Measurements from ENCODE around the gene CDK6.

Gene CDK6

GRCh38 chr7:92702535-92702934, 133.8 kb downstream of the CDK6 start:
- DNase-seq: no peak

GRCh38 chr7:92699966-92700514, 136.3 kb downstream of the CDK6 start:
- DNase-seq: no peak

- DNase-seq: no peak
Measured at GRCh38 chr7:92699560-92699959, 136.8 kb downstream of the CDK6 start.

- DNase-seq: no peak
Measured at GRCh38 chr7:92698237-92698841, 138.0 kb downstream of the CDK6 start.

GRCh38 chr7:92697414-92697813, 139.0 kb downstream of the CDK6 start:
- no peak for DNase-seq

- no peak for DNase-seq
Measured at GRCh38 chr7:92697012-92697411, 139.4 kb downstream of the CDK6 start.

- no peak for DNase-seq
Measured at GRCh38 chr7:92696584-92696983, 139.8 kb downstream of the CDK6 start.

GRCh38 chr7:92695308-92696261, 140.8 kb downstream of the CDK6 start:
- no peak for DNase-seq

GRCh38 chr7:92694211-92694610, 142.2 kb downstream of the CDK6 start:
- no peak for DNase-seq

- DNase-seq: no peak
Measured at GRCh38 chr7:92693519-92693918, 142.9 kb downstream of the CDK6 start.

- DNase-seq: no peak
Measured at GRCh38 chr7:92691578-92691977, 144.8 kb downstream of the CDK6 start.

- DNase-seq: no peak
Measured at GRCh38 chr7:92685136-92686042, 151.0 kb downstream of the CDK6 start.

GRCh38 chr7:92684274-92684673, 152.1 kb downstream of the CDK6 start:
- no peak for DNase-seq

- no peak for DNase-seq
Measured at GRCh38 chr7:92682903-92683539, 153.4 kb downstream of the CDK6 start.

GRCh38 chr7:92682330-92682729, 154.0 kb downstream of the CDK6 start:
- no peak for DNase-seq

- no peak for DNase-seq
Measured at GRCh38 chr7:92681633-92682032, 154.7 kb downstream of the CDK6 start.

GRCh38 chr7:92680442-92680841, 155.9 kb downstream of the CDK6 start:
- DNase-seq: no peak

- no peak for DNase-seq
Measured at GRCh38 chr7:92678291-92678920, 158.0 kb downstream of the CDK6 start.

- no peak for DNase-seq
Measured at GRCh38 chr7:92674379-92674778, 162.0 kb downstream of the CDK6 start.

- no peak for DNase-seq
Measured at GRCh38 chr7:92671505-92672169, 164.7 kb downstream of the CDK6 start.

GRCh38 chr7:92670204-92670851, 166.0 kb downstream of the CDK6 start:
- no peak for DNase-seq

Data from GOT3 (cell line).